ENCODE data around the gene C4orf17. TPM values are rescaled to one million over a fixed set of nuclear protein-coding genes. Genes with fewer than 3 reads are reported as not detected.

The C4orf17 gene
- total and polyA plus RNA-seq, 2 of the 8 experiments (the other 6 are each of a cell fraction or from before 2014, with no cell fraction given) = not detected

DNA sequence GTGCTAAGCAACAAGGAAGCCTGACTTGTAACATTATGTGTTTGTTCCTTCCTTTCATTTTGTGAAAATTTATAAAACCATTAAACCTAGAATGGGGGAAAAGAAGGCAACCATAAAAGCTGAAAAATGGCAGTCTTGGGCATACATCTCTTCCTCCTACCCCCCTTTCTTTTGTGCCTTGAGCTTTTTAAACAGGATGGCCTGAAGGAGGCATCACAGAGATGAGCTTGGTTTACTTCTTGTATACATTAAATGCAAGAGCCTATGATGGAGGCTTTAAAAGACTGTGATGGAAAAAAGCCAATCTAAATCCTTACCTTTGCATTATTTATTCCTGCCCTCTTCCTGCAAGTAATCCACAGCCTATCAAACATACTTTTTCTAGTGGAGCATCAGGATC lies 39.5 kb upstream of the C4orf17 start:
- no peak overlapping the region for H4K5ac ChIP-seq (ENCODE audit: insufficient read length, low read depth, low read length)
- ChIA-PET POLR2A (ENCODE audit: partially characterized antibody) (no interaction called here), CTCF (ENCODE audit: partially characterized antibody) (interaction anchor here (1.0 to 4.1 kb wide), 6 partner anchors 10 to 340 kb away, joined by 3 to 15 read pairs (median 4); no protein-coding TSS in a partner anchor)
- no peak overlapping the region for H3K4ac ChIP-seq (replicated peaks; ENCODE audit: insufficient read length, low read depth, low read length)
- H3K23ac ChIP-seq (ENCODE audit: insufficient read length) = no peak overlapping the region
- FAIRE-seq (no peak), DNase-seq (ENCODE audit: low read depth in 1 of 2, low spot score in 2 of 2) (no peak)
- H3K79me1 ChIP-seq (ENCODE audit: low read depth, low read length) = no peaks in the 10 kb centered on the region
- H3K56ac ChIP-seq (replicated peaks; ENCODE audit: insufficient read length, low read depth, low read length) = no peak overlapping the region
- no peaks in the 10 kb centered on the region for H3K4me1 ChIP-seq (replicated peaks in 1 of 4; ENCODE audit: control insufficient read depth in 3 of 4, insufficient read depth in 4 of 4, low read length in 3 of 4)
- H3K14ac ChIP-seq (ENCODE audit: insufficient read length) = no peak overlapping the region
- no peak overlapping the region for H2AK5ac ChIP-seq (ENCODE audit: low read depth, low read length)
- H3K27ac ChIP-seq (ENCODE audit: low read depth, low read length) = no peak overlapping the region
- no peaks in the 10 kb centered on the region for H3K23me2 ChIP-seq (ENCODE audit: low read depth, low read length)
- H4K20me1 ChIP-seq (replicated peaks in 1 of 2; ENCODE audit: control insufficient read depth in 1 of 2, insufficient read depth in 2 of 2, low read length in 2 of 2) = no peaks in the 10 kb centered on the region
- H3K36me3 ChIP-seq (ENCODE audit: control insufficient read depth in 2 of 4, insufficient read depth in 4 of 4, low read length in 3 of 4) = no peaks in the 10 kb centered on the region
- H2AFZ ChIP-seq (ENCODE audit: low read length) = peak overlapping the region; percentile 27; the same call in 1 of the 2 replicates
- no peak overlapping the region for H4K8ac ChIP-seq (ENCODE audit: extremely low read depth, insufficient read depth, low read length)
- no peak for TF ChIP-seq RXRA (IDR thresholded peaks at IDR 0.05; ENCODE audit: insufficient read depth, low read depth, low read length)
- TF ChIP-seq KDM4A (IDR thresholded peaks at IDR 0.05; ENCODE audit: low read depth, low read length, severe bottlenecking) = no peak
- TF ChIP-seq CEBPB (IDR thresholded peaks at IDR 0.05; ENCODE audit: low read depth, low read length) = no peak
- TF ChIP-seq RAD21 (IDR thresholded peaks at IDR 0.05 in 1 of 2, conservative IDR thresholded peaks at IDR 0.05 in 1 of 2; ENCODE audit: low read depth in 2 of 2, low read length in 2 of 2) = peak; percentile 21
- TF ChIP-seq, protein P1, sequence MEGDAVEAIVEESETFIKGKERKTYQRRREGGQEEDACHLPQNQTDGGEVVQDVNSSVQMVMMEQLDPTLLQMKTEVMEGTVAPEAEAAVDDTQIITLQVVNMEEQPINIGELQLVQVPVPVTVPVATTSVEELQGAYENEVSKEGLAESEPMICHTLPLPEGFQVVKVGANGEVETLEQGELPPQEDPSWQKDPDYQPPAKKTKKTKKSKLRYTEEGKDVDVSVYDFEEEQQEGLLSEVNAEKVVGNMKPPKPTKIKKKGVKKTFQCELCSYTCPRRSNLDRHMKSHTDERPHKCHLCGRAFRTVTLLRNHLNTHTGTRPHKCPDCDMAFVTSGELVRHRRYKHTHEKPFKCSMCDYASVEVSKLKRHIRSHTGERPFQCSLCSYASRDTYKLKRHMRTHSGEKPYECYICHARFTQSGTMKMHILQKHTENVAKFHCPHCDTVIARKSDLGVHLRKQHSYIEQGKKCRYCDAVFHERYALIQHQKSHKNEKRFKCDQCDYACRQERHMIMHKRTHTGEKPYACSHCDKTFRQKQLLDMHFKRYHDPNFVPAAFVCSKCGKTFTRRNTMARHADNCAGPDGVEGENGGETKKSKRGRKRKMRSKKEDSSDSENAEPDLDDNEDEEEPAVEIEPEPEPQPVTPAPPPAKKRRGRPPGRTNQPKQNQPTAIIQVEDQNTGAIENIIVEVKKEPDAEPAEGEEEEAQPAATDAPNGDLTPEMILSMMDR (IDR thresholded peaks at IDR 0.05; ENCODE audit: control extremely low read depth in 1 of 3, insufficient read depth in 1 of 3, low read depth in 1 of 3, low read length in 3 of 3) = peak in 1 of 3 experiments; percentile 21; a peak in 2 of 4 replicates
- TF ChIP-seq RBBP5 (IDR thresholded peaks at IDR 0.05; ENCODE audit: borderline replicate concordance, low read depth, low read length) = no peak
- H2BK5ac ChIP-seq (ENCODE audit: low read depth, low read length) = no peak overlapping the region
- no peaks in the 10 kb centered on the region for H3K9me3 ChIP-seq (ENCODE audit: insufficient read depth in 2 of 2, low read depth in 1 of 2, low read length in 1 of 2)
- H3K27me3 ChIP-seq (replicated peaks in 1 of 4; ENCODE audit: control insufficient read depth in 3 of 4, extremely low read depth in 1 of 4, insufficient read depth in 3 of 4, low read length in 3 of 4) = no peaks in the 10 kb centered on the region
- no peak overlapping the region; a peak in 1 of 7 replicates for H3K9ac ChIP-seq (replicated peaks in 1 of 4; ENCODE audit: extremely low read depth in 1 of 4, low read depth in 3 of 4, low read length in 3 of 4)
- H4K91ac ChIP-seq (replicated peaks; ENCODE audit: insufficient read length, low read length) = no peak overlapping the region
- H2BK12ac ChIP-seq (ENCODE audit: low read depth, low read length) = no peak overlapping the region
- no peaks in the 10 kb centered on the region for H3K79me2 ChIP-seq (ENCODE audit: control insufficient read depth in 1 of 2, insufficient read depth in 2 of 2, low read length in 2 of 2)
- H3K4me3 ChIP-seq (ENCODE audit: extremely low read depth in 1 of 4, insufficient read depth in 2 of 4, low read depth in 3 of 4, low read length in 4 of 4) = no peak overlapping the region
- H2BK15ac ChIP-seq (ENCODE audit: low read length) = no peak overlapping the region
- no peak overlapping the region for H3K18ac ChIP-seq (ENCODE audit: extremely low read depth, low read length)
- H2BK20ac ChIP-seq (ENCODE audit: low read length) = no peak overlapping the region
- H3K4me2 ChIP-seq (ENCODE audit: insufficient read depth in 1 of 2, low read depth in 2 of 2, low read length in 2 of 2) = no peak overlapping the region
- no peak overlapping the region for H2BK120ac ChIP-seq (replicated peaks; ENCODE audit: low read depth, low read length)

All from H1 (cell line).